Measurements from ENCODE around the gene PIK3R1.

The PIK3R1 gene

GRCh38 chr5:68215208-68215897, at the start of gene PIK3R1:
Gene PIK3R1 (plus strand): TSS chr5:68215756. CDS start chr5:68226676, 10,920 bp downstream.
- peak; percentile 78 to 95 (median 85) for DNase-seq (ENCODE audit: low read depth in 3 of 3)

GRCh38 chr5:68167195-68167651, 48.3 kb upstream of the PIK3R1 start:
- DNase-seq (ENCODE audit: low read depth in 3 of 3): no peak

GRCh38 chr5:68169903-68170302, 45.7 kb upstream of the PIK3R1 start:
- DNase-seq (ENCODE audit: low read depth in 3 of 3): no peak

- no peak for DNase-seq (ENCODE audit: low read depth in 3 of 3)
These were observed 44.6 kb upstream of the PIK3R1 start for GRCh38 chr5:68170826-68171558.

- no peak for DNase-seq (ENCODE audit: low read depth in 3 of 3)
These were observed 43.2 kb upstream of the PIK3R1 start for GRCh38 chr5:68172314-68172713.

GRCh38 chr5:68173007-68173406, 42.5 kb upstream of the PIK3R1 start:
- no peak for DNase-seq (ENCODE audit: low read depth in 3 of 3)

- DNase-seq (ENCODE audit: low read depth in 3 of 3): no peak
These were observed 39.3 kb upstream of the PIK3R1 start for GRCh38 chr5:68176253-68176652.

GRCh38 chr5:68176802-68177479, 38.6 kb upstream of the PIK3R1 start:
- no peak for DNase-seq (ENCODE audit: low read depth in 3 of 3)

GRCh38 chr5:68177676-68178075, 37.9 kb upstream of the PIK3R1 start:
- no peak for DNase-seq (ENCODE audit: low read depth in 3 of 3)

GRCh38 chr5:68178579-68178978, 37.0 kb upstream of the PIK3R1 start:
- DNase-seq (ENCODE audit: low read depth in 3 of 3): no peak

- no peak for DNase-seq (ENCODE audit: low read depth in 3 of 3)
These were observed 35.2 kb upstream of the PIK3R1 start for GRCh38 chr5:68180121-68181038.

- DNase-seq (ENCODE audit: low read depth in 3 of 3): no peak
These were observed 34.4 kb upstream of the PIK3R1 start for GRCh38 chr5:68181039-68181599.

GRCh38 chr5:68182094-68182493, 33.5 kb upstream of the PIK3R1 start:
- no peak for DNase-seq (ENCODE audit: low read depth in 3 of 3)

- DNase-seq (ENCODE audit: low read depth in 3 of 3): no peak
These were observed 33.0 kb upstream of the PIK3R1 start for GRCh38 chr5:68182534-68182933.

GRCh38 chr5:68187268-68188055, 28.1 kb upstream of the PIK3R1 start:
- DNase-seq (ENCODE audit: low read depth in 3 of 3): no peak

GRCh38 chr5:68189171-68189570, 26.4 kb upstream of the PIK3R1 start:
- no peak for DNase-seq (ENCODE audit: low read depth in 3 of 3)

- DNase-seq (ENCODE audit: low read depth in 3 of 3): no peak
These were observed 25.9 kb upstream of the PIK3R1 start for GRCh38 chr5:68189613-68190012.

- DNase-seq (ENCODE audit: low read depth in 3 of 3): no peak
These were observed 24.9 kb upstream of the PIK3R1 start for GRCh38 chr5:68190619-68191018.

- DNase-seq (ENCODE audit: low read depth in 3 of 3): no peak
These were observed 24.3 kb upstream of the PIK3R1 start for GRCh38 chr5:68191083-68191791.

GRCh38 chr5:68192679-68193060, 22.9 kb upstream of the PIK3R1 start:
- DNase-seq (ENCODE audit: low read depth in 3 of 3): no peak

All from stimulated activated CD4-positive, alpha-beta T cell treated with anti-CD3 and anti-CD28 coated beads, TNF-alpha, amount 100 ng/mL, for 4 hours (primary cell).